Activated naive CD4-positive, alpha-beta T cell treated with anti-CD3 and anti-CD28 coated beads, Interleukin-2, amount 50 U/mL, for 16 hours (primary cell): ENCODE data around the gene PSMD8.
"Not testable (repeated sequence)": the region's sequence is repeated elsewhere in the genome, so short reads cannot be mapped to it uniquely, and the experiment has no call there.

Experiments used
- DNase-seq: peaks from one replicate; pipeline ENCODE4 v3.0.0-alpha.2; 2020

PSMD8 gene

GRCh38 chr19:38388349-38389100 is 14.2 kb downstream of the PSMD8 start, which contains the start of gene SPRED3:
TSS of gene SPRED3 (plus strand) at chr19:38388697. CDS start at chr19:38390303, 1,606 bp downstream.
- DNase-seq: no peak

GRCh38 chr19:38389101-38389925 is 14.9 kb downstream of the PSMD8 start:
- DNase-seq: no peak

GRCh38 chr19:38389957-38390924 is 15.9 kb downstream of the PSMD8 start:
- no peak for DNase-seq

DNA sequence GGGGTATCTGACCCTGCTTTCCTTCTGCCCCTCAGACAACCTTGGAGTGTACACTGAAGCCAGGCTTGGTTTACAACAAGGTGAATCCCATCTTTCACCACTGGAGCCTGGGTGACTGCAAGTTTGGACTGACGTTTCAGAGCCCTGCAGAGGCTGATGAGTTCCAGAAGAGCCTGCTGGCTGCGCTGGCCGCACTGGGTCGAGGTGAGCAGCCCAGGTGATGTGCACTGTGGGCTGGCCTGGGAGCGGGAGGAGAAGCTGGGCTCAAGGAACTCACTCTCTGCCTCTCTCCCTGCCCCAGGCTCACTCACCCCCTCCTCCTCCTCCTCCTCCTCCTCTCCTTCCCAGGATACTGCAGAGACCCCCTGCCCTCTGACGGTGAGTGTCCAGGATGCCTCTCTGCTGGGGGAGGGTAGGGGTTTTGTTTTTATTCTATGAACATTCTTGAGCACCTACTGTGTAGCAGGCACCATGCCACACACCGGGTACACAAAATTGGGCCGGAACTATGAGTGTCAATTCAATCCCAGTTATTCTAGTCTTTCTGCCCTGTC is 17.6 kb downstream of the PSMD8 start:
- no peak for DNase-seq

- no peak for DNase-seq
Measured at GRCh38 chr19:38392707-38393308, 18.4 kb downstream of the PSMD8 start.

GRCh38 chr19:38394488-38394887 is 20.1 kb downstream of the PSMD8 start:
- peak; percentile 81 for DNase-seq

DNA sequence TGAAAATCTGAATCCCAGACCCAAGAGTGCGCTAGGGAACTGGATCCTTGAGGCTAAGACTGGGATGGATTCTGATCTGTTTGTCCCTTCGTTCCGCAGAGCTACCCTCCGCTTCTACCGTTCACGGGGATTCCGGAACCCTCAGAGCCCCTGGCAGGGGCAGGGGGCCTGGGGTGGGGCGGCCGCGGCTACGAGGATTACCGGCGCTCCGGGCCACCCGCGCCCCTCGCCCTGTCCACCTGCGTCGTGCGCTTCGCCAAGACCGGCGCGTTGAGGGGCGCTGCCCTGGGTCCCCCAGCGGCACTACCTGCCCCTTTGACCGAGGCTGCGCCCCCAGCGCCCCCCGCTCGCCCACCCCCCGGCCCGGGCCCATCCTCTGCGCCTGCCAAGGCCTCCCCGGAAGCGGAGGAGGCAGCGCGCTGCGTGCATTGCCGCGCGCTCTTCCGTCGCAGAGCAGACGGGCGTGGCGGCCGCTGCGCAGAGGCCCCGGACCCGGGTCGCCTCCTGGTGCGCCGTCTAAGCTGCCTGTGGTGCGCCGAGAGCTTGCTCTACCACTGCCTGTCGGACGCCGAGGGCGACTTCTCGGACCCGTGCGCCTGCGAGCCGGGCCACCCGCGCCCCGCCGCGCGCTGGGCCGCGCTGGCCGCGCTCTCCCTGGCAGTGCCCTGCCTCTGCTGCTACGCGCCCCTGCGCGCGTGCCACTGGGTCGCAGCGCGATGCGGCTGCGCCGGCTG is 21.2 kb downstream of the PSMD8 start:
- peak; percentile 60 for DNase-seq

DNA sequence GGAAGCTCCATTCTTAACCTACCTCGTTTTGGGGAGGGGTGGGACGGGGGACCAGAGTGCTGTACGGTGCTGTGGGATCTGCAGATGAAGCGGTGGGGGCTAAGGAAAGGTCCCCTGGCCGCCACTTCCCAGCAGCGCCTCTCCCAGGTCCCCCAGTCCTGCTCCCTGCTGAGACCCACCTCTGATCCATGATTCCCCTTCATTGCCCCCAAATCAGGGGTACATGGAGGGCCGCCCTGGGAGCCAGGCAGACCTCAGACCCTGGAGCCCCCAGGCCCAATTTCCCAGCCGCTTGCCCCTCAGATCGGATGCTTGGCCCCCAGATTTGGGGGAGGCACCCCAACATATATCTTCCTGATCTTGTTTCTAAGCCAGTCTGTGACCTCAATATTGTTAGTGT is 24.7 kb downstream of the PSMD8 start:
- no peak for DNase-seq

- no peak for DNase-seq
Measured at GRCh38 chr19:38399537-38399936, 25.2 kb downstream of the PSMD8 start.

GRCh38 chr19:38400361-38400760 is 26.0 kb downstream of the PSMD8 start:
- no peak for DNase-seq

GRCh38 chr19:38401148-38401547 is 26.8 kb downstream of the PSMD8 start:
- no peak for DNase-seq

DNA sequence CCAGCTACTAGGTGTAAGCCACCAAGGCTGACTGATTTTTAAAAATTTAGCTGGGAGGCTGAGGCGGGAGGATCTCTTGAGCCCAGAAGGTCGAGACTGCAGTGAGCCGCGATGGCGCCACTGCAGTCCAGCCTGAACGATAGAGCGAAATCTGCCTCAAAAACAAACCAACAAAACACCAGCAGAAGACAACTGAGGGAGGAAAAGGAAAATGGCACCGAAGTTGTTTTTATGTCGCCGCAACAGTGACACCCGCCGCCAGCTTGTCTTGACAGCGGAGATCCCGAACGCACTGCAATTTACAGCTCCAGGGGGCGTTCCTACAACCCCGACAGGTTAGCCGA is 28.2 kb downstream of the PSMD8 start:
- DNase-seq: no peak

GRCh38 chr19:38402967-38403674 is 28.8 kb downstream of the PSMD8 start, which contains the start of gene FAM98C:
TSS of gene FAM98C (plus strand) at chr19:38403093. CDS start at chr19:38403154, 61 bp downstream.
- DNase-seq: peak; percentile 97

GRCh38 chr19:38404858-38405257 is 30.5 kb downstream of the PSMD8 start:
- no peak for DNase-seq

- DNase-seq: no peak
Measured at GRCh38 chr19:38405276-38405675, 30.9 kb downstream of the PSMD8 start.

- no peak for DNase-seq
Measured at GRCh38 chr19:38409631-38410133, 35.3 kb downstream of the PSMD8 start.

GRCh38 chr19:38410407-38410806 is 36.0 kb downstream of the PSMD8 start:
- DNase-seq: not testable (repeated sequence)

DNA sequence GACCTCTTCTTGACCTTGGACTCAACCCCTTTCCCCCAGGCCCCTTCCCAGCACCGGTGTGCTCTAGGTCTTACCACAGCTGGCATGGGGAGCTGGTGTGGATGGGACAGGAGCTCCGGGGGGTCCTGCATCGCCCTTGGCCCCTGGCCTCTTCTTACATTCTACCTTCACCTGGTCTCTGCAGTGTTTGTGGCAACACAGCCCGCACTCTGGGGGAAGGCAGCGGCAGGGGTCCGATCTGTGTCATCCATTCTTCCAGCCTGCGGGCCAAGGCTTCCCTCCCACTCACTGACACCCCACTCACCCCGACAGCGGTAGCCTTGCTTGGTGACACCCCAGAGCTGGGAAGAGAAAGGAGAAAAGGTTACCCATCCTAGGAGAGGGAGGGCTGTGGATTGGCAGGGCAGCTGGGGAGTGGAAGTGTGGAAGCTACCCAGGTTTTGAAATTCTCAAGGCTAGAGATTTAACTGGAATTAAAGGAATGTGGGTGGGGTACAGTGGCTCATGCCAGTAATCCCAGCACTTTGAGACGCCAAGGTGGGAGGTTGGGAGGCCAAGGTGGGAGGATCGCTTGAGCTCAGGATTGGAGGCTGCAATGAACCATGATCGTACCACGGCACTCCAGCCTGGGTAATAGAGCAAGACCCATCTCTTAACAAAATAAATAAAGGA is 36.8 kb downstream of the PSMD8 start:
- no peak for DNase-seq

DNA sequence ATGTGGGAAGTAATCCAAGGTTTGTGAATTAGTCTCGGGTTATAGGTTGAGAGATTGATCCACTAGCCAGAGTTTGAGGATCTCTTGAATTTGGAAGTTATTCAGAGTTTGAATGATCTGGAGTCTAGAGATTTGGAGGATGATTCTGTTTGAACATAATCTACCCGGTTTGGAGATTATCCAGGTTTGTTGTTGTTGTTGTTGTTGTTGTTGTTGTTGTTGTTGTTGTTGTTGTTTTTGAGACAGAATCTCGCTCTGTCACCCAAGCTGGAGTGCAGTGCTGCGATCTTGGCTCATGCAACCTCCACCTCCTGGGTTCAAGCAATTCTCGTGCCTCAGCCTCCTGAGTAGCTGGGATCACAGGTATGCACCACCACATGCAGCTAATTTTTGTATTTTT is 37.5 kb downstream of the PSMD8 start:
- not testable (repeated sequence) for DNase-seq

GRCh38 chr19:38412491-38412890 is 38.1 kb downstream of the PSMD8 start:
- no peak for DNase-seq
